ENCODE results near the gene SULF2.

DNA sequence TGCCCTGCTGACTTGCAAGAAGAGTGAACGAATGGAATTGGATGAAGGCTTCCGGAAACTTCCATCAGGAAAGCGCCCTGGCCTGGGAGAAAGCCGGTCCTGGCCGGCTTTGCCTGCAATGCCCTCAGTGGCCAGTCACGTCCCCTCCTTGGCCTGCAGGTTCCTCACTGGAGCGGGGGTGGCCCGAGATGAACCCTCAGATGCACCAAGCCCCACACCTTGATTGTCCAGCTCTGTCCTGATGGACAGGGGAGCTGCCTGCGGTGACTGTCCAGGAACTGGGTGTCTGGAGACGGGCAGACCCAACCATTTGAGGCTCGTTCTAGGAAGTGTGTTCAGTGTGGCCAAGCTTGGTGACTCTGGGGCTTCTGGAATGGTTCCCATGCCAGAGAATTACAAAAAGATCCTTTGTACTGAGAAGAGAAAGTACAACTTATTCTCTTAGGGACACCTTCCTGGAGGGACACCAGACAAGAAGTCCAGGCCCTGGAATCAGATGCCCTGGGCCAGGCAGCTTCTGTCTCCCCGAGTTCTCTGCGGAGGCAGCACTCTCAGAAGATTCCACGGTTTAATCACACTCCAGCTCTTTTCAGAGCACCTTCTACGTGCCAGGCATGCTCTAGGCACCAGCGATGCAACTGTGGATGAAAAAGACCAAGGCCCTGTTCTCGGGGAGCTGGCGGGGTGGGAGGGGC is 17.1 kb upstream of the SULF2 start:
- TF ChIP-seq ZNF674 (CRISPR knock-in tag; IDR thresholded peaks at IDR 0.05; ENCODE audit: low read depth) = no peak
- no peak for TF ChIP-seq SP2 (CRISPR knock-in tag; IDR thresholded peaks at IDR 0.05)
- no peak for TF ChIP-seq JUND (CRISPR knock-in tag; IDR thresholded peaks at IDR 0.05)
- TF ChIP-seq MAFF (IDR thresholded peaks at IDR 0.05; ENCODE audit: low read depth, low read length) = no peak
- TF ChIP-seq DMAP1 (CRISPR knock-in tag; IDR thresholded peaks at IDR 0.05) = no peak
- no peak for TF ChIP-seq ELF1 (CRISPR knock-in tag; IDR thresholded peaks at IDR 0.05)
- TF ChIP-seq ZFP90 (CRISPR knock-in tag; IDR thresholded peaks at IDR 0.05; ENCODE audit: borderline replicate concordance) = no peak
- TF ChIP-seq, protein P1, sequence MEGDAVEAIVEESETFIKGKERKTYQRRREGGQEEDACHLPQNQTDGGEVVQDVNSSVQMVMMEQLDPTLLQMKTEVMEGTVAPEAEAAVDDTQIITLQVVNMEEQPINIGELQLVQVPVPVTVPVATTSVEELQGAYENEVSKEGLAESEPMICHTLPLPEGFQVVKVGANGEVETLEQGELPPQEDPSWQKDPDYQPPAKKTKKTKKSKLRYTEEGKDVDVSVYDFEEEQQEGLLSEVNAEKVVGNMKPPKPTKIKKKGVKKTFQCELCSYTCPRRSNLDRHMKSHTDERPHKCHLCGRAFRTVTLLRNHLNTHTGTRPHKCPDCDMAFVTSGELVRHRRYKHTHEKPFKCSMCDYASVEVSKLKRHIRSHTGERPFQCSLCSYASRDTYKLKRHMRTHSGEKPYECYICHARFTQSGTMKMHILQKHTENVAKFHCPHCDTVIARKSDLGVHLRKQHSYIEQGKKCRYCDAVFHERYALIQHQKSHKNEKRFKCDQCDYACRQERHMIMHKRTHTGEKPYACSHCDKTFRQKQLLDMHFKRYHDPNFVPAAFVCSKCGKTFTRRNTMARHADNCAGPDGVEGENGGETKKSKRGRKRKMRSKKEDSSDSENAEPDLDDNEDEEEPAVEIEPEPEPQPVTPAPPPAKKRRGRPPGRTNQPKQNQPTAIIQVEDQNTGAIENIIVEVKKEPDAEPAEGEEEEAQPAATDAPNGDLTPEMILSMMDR (CRISPR knock-in tag; IDR thresholded peaks at IDR 0.05) = no peak
- TF ChIP-seq FOXK2 (IDR thresholded peaks at IDR 0.05) = no peak
- no peak for TF ChIP-seq NFATC3 (CRISPR knock-in tag; IDR thresholded peaks at IDR 0.05)
- no peak for TF ChIP-seq FIP1L1 (IDR thresholded peaks at IDR 0.05; ENCODE audit: borderline replicate concordance, insufficient read depth, low read depth, low read length)

Data from HepG2 (cell line).